GM12865 (cell line): ENCODE results near the gene ADCY7.

Experiments
- DNase-seq: peaks from one replicate; pipeline ENCODE4 v3.0.0; 2010; ENCODE audit warnings: low read depth
- H3K4me3 ChIP-seq: 2 replicates; pipeline ENCODE4 v1.5.1; 2011; ENCODE audit warnings: mild to moderate bottlenecking, low read depth, low read length, control low read depth
- CTCF ChIP-seq: IDR thresholded peaks from 2 replicates; pipeline ENCODE4 v1.5.1; 2011; ENCODE audit warnings: low read length, control low read depth, low read depth, inconsistent platforms; ENCODE audit not compliant: insufficient read depth; ENCODE audit errors: missing control alignments

Gene ADCY7

GRCh38 chr16:50266337-50267091, at the start of gene ADCY7:
TSS of gene ADCY7 (plus strand) at chr16:50266551. CDS start at chr16:50288180, 21,629 bp downstream.
- TF ChIP-seq CTCF: no peak
- DNase-seq: peak; percentile 91
- H3K4me3 ChIP-seq: peak within 1 kb of the TSS; percentile 83

GRCh38 chr16:50219402-50219975, 46.9 kb upstream of the ADCY7 start:
- DNase-seq: no peak
- no peak for TF ChIP-seq CTCF
- H3K4me3 ChIP-seq: no peak overlapping the region

- H3K4me3 ChIP-seq: no peak overlapping the region
- TF ChIP-seq CTCF: no peak
- no peak for DNase-seq
Measured at GRCh38 chr16:50224286-50224685, 42.1 kb upstream of the ADCY7 start.

- H3K4me3 ChIP-seq: no peak overlapping the region
- TF ChIP-seq CTCF: no peak
- no peak for DNase-seq
Measured at GRCh38 chr16:50227120-50227519, 39.2 kb upstream of the ADCY7 start.

DNA sequence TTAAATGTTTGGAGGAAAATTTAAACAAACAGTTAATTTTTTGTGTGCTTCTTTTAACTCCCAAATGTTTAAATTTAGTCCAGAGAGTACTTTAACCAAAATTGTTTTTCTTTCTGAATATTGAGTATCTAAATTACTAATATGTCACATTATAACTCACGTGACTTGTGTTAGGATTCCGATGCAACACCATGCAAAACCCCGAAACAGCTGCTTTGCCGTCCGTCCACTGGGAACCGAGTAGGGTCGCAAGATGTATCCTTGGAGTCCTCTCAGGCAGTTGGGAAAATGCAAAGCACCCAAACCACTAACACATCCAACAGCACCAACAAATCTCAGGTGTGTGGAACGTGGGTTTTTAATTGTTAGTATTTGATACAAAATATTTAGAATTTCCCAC, 38.7 kb upstream of the ADCY7 start:
- no peak overlapping the region for H3K4me3 ChIP-seq
- TF ChIP-seq CTCF: no peak
- DNase-seq: no peak

DNA sequence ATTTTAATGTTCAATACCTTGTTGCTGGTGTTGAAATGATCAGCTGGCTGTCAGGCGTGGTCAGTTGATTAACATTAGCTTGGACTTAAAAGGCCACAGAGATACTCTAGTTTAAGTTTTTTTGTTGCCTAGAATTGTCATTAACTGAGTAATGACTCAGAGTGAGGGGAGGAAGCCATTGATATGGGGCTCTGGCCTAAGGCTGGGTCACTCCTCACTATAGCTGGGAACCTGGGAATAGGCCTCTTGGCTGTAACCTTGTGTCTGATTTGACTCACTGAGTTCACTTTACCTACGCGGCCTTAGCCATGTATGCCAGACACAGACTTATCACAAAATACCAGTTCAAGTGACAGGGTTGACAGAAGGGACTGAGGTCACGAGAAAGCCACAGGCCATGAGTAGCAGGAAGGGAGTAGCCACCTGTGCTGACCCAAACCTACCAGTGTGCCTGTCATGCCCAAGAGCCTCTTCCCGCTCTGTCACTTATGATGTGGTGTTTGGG, 37.9 kb upstream of the ADCY7 start:
- DNase-seq: no peak
- no peak overlapping the region for H3K4me3 ChIP-seq
- no peak for TF ChIP-seq CTCF

- DNase-seq: no peak
- no peak overlapping the region for H3K4me3 ChIP-seq
- TF ChIP-seq CTCF: no peak
Measured at GRCh38 chr16:50229149-50229726, 37.1 kb upstream of the ADCY7 start.
